DMS53 treated with DMSO at 0.1 percent for 48 hours (cell line): ENCODE results near the gene ALOXE3.
"Not testable (repeated sequence)": the region's sequence is repeated elsewhere in the genome, so short reads cannot be mapped to it uniquely, and the experiment has no call there.

Experiments used
- DNase-seq: peaks from one replicate; lab custom pipeline; 2025; ENCODE audit not compliant: unreplicated experiment; lab: John Stamatoyannopoulos, UW

The ALOXE3 gene

GRCh38 chr17:8100763-8101162 is 17.6 kb downstream of the ALOXE3 start:
- no peak for DNase-seq

GRCh38 chr17:8100111-8100510 is 18.2 kb downstream of the ALOXE3 start:
- DNase-seq: no peak

DNA sequence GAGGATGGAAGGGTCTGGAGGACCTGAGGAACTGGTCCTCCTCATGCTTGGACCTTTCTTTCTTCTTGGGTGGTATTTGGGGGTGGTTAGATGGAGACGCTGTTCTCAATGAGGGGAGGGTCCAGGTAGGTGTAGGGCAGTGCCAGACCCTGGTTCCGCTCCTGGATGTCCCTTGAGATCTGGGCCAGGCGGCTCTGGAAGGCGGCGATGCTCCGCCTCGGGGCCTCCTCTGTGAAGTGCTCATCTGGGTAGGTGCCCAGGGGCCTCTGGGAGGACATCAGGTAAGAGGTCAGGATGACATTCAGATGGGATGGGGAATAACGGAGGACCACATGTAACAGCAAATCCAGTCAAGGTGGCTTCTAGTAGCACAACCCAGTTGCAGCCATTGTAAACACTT is 21.8 kb downstream of the ALOXE3 start:
- no peak for DNase-seq

DNA sequence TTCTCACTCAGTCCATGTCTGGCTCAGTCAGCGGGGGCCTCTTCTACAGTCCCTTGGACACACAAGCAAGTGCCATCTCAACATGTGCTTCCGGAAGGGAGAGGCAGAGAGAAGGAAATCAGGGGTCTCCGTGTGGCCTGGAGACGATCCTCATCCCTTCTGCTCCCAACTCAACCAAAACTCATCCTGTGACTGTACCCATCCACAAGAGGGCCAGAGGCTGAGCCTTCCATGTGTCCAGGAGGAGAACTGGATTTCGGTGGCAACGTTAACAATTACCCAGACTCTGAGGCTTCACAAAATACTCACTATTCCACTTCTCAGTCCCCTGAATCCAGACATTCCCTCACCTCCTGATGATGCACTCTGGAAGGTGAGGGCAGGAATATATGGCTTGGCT is 23.0 kb downstream of the ALOXE3 start:
- no peak for DNase-seq

- DNase-seq: no peak
Observed at GRCh38 chr17:8091033-8091687, 27.2 kb downstream of the ALOXE3 start.

DNA sequence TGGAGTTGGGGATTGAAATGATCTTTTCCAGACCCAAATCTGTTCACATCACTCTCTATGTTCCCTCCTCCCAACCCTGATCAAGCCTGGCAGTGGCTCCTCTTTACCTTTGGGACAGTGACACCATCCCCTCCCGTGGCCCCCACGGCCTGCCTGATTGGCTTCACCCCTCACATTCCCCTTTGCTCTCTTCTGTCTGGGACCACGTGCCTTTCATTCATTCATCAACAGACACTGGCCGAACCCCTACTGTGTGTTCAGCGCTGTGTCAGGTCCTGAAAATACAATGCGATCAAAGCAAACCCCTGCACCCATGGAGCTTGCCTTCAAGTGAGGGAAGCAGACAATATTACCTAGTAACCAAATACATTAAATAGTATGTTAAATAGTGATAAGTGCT is 28.6 kb downstream of the ALOXE3 start:
- DNase-seq: no peak

GRCh38 chr17:8087952-8088230 is 30.4 kb downstream of the ALOXE3 start:
- DNase-seq: no peak

DNA sequence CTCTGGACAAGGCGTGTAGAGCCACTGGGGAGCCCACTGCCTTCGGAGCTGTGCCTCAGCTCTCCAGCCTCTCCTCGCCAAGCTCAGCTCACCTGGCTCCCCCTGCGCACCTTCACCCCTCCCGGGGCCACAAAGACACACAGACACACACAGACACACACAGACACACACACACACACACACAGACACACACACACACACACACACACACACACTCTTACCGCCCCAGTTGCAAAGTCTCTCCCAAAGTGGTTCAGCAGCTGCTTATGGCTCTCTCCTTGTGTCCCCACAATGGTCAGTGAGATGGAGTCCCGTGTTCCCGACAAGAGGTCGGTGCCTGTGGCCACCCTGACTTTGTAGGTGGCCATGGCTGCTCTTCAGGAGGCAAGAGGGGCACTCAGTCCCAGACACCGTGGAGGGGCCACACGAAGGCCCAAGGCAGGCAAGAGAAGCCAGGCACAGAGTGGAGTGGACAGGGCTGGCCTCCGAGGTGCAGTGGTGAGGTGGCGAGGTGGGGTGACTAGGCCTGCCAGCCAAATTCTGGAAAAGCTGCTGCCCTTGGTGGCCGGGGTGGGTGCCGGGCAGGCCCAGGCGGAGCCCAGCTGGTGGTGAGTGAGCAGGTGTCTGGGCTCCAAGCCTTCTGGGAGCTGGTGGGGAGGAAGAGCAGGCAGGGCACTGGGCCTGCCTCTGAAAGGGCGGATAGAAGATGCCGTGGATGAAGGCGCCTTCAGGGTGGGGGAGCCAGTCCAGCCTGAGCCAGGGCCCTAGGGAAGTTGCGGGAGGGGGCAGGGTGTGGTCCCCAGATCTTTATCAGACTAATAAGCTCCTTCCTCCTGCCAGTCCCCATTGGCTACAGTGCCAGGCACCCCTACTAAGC is 31.0 kb downstream of the ALOXE3 start, which contains the start of gene ALOX12B:
Gene ALOX12B (minus strand): TSS at position 642 of the 877 bp plus-strand sequence. CDS start 274 bp downstream, at position 368.
- no peak for DNase-seq

GRCh38 chr17:8084250-8084649 is 34.1 kb downstream of the ALOXE3 start:
- DNase-seq: no peak

DNA sequence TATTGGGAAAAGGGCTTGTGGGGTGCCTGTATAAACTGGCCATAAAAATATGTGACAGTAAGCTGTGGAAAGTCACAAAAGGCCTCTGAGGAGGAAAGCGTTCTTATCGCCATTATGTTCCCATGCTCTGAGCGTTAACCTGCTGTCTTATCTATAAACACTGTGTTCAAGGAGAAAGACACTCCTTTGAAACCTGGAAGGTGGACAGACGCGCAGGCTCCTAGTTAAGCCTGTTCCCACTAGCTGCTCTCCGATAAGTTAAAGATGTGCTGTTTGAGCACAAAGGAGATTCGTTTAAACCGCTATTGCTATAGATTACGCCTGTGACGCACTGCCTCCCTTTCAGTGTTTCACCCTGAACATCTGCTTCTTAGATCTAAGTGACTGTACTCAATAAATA is 36.0 kb downstream of the ALOXE3 start:
- no peak for DNase-seq

GRCh38 chr17:8081876-8082275 is 36.4 kb downstream of the ALOXE3 start:
- DNase-seq: no peak

GRCh38 chr17:8080799-8081219 is 37.5 kb downstream of the ALOXE3 start:
- no peak for DNase-seq

GRCh38 chr17:8080208-8080798 is 38.0 kb downstream of the ALOXE3 start:
- DNase-seq: no peak

GRCh38 chr17:8079291-8080207 is 38.8 kb downstream of the ALOXE3 start:
- peak; percentile 90 for DNase-seq

DNA sequence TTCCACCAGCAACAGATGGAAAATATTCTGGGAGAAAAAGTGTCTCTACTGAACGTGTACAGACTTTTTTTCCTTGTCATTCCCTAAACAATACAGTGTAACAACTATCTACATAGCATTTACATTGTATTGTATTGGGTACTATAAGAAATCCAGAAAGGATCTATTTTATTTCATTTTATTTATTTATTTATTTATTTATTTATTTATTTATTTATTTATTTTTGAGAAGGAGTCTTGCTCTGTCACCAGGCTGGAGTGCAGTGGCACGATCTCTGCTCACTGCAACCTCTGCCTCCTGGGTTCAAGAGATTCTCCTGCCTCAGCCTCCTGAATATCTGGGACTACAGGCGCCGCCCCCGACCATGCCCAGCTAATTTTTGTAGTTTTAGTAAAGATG is 40.4 kb downstream of the ALOXE3 start:
- DNase-seq: not testable (repeated sequence)

- DNase-seq: no peak
Observed at GRCh38 chr17:8076502-8077266, 41.6 kb downstream of the ALOXE3 start.

DNA sequence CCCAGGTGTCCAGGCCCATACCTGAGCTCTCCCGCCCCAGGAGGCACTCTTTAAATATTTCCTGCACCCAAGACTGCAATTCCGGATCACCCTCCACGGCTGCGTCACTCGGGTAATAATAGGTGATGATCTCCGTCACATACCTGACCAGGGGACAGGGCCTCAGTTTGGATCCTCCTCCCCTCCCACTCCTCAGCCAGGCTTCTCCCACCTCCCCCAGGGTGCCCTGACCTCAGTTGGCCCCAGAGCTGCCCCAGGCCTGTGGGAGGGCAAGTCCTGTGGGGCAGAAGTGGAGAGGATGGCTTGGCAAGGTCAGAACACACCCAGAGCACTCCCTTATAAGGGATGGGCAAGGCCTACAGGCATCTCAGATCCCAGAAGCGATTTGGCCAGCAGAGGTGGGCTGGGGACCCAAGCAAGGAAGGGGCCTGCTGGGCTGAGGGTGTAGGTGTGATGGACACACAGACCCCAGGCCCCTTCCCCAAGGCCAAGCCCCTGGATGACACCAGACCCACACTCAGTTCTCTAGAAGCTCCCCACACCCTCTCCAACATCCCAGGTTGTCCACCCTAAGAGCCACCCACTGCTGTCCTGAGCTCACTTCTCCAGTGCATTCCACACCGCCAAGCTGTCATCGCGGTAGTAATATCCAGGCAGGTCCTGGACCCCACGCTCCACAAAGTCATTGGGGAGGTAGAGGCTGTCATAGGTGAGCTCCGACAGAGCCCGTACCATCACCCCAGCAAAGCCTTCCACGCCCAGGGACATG is 42.6 kb downstream of the ALOXE3 start:
- DNase-seq: no peak

DNA sequence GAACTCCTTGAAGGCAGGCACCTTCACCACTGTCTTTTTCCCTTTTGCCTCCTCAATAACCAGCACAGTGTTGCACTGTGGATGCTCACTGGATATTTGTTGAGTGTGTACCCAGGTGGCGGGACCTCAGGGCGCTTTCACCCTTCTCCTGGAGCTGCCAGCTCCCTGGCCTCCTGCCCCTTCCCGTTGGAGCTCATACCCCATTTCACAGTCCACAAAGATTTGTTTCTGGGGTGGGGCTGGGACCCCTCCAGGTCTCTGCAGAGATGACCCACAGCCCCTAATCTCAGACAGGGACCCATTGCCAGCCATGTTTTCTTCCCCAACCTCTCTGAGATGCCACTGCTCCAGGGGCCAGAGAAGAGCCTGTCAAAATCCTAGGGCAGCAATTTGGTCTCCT is 43.2 kb downstream of the ALOXE3 start:
- DNase-seq: no peak

DNA sequence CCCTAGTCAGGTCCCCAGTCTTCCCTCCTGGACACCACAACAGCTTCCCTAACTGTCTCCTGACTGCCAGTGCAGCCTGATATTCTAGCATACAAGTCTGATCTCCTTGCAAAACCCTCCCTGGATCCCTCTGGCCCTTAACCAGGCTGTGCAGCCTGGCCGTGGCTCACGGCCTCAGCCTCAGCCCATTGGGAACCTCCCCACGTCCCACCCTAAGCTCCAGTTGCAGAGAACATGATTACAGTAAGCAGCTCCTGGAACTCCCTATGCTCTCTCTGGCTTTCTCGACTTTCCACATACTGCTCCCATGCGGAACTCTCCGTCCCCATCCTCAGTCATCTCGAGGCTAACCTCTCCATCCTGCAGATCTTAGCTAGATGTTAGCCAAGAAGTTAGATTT is 43.8 kb downstream of the ALOXE3 start:
- no peak for DNase-seq
